ENCODE results near the gene NACC1. TPM values are rescaled to one million over a fixed set of nuclear protein-coding genes. Genes with fewer than 3 reads are reported as not detected.

Gene NACC1
- total and polyA plus RNA-seq, 3 donors from 2014 or later: 38.2 to 102 (median 75.9) TPM

DNA sequence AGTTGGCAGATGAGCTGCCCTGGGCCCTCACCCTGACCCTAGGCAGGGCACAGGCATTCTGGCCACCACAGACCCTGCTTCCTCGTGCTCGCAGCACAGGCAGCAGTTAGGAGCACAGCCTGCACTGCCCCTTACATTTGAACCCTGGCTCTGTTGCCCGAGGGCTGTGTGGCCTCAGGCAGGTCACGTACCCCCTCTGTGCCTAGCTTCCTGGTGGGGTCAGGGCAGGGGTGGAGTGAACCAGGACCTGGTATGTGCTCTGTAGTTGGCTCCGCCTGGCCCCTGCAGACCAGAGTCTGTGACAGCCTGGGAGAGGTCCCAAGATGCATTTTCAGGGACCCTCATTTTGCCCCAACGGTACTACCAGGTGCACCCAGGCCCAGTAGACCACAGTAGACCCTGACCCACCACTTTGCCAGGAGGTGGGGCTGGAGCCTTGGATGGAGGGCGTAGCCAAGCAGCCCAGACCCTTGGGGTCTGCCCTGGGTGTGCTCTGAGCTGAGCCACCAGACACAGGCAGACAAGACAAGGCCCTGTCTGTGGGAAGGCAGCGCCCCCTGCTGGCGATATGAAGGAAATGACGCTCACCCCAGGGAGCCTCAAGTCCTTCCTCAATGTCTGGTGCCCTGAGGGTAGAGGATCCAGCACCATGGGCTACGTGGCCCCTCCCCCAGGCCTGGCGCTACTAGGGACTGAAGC lies 24.5 kb upstream of the NACC1 start:
- TF ChIP-seq POLR2A (IDR thresholded peaks at IDR 0.05): no peak
- TF ChIP-seq, protein P1, sequence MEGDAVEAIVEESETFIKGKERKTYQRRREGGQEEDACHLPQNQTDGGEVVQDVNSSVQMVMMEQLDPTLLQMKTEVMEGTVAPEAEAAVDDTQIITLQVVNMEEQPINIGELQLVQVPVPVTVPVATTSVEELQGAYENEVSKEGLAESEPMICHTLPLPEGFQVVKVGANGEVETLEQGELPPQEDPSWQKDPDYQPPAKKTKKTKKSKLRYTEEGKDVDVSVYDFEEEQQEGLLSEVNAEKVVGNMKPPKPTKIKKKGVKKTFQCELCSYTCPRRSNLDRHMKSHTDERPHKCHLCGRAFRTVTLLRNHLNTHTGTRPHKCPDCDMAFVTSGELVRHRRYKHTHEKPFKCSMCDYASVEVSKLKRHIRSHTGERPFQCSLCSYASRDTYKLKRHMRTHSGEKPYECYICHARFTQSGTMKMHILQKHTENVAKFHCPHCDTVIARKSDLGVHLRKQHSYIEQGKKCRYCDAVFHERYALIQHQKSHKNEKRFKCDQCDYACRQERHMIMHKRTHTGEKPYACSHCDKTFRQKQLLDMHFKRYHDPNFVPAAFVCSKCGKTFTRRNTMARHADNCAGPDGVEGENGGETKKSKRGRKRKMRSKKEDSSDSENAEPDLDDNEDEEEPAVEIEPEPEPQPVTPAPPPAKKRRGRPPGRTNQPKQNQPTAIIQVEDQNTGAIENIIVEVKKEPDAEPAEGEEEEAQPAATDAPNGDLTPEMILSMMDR (IDR thresholded peaks at IDR 0.05): peak; percentile 96 to 99 (median 97)
- Histone ChIP-seq H3K27ac (peak overlapping the region in 1 of 2 donors; percentile 80), H3K4me3 (no peak overlapping the region), H3K36me3 (ENCODE audit: low read depth, missing control alignments) (no peaks in the 10 kb centered on the region), H3K27me3 (no peaks in the 10 kb centered on the region), H3K4me1 (peaks cover 41% of the 10 kb centered on the region), H3K9me3 (no peaks in the 10 kb centered on the region)
- WGBS, 2 donors: 33 to 43% methylated on average over 7 to 11 of the region's 12 CpGs
- intact Hi-C loops (cut with DNase I; ENCODE audit: low total_unique reads): loop anchor here (2.0 kb wide), 1 partner anchor 109 kb away; no protein-coding TSS in a partner anchor
- peak; percentile 82 for DNase-seq

DNA sequence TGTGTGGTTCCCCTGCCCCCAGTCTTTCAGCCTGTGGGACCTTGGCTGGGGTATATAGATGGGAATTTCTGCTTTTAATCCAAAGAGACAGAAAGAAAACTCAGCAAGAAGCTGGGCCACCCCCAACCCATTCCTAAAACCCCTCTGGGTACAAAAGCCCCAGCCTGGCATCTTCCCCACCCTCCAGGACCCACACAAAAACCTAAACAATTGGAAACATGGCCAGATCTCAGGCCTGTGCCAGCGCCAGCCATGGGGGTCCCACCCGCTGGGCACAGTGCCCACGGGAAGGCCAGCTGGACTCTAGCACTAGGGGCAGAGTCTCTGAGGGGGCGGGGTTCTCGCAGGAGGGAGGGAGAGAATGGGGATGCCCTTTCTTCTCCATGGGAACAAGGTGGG lies 24.0 kb upstream of the NACC1 start:
- no peak for TF ChIP-seq POLR2A (IDR thresholded peaks at IDR 0.05)
- TF ChIP-seq, protein P1 (IDR thresholded peaks at IDR 0.05): no peak
- peaks cover 45% of the 10 kb centered on the region for H3K4me1 ChIP-seq
- 58 to 66% methylated on average over 5 of the region's 5 CpGs for WGBS, 2 donors

DNA sequence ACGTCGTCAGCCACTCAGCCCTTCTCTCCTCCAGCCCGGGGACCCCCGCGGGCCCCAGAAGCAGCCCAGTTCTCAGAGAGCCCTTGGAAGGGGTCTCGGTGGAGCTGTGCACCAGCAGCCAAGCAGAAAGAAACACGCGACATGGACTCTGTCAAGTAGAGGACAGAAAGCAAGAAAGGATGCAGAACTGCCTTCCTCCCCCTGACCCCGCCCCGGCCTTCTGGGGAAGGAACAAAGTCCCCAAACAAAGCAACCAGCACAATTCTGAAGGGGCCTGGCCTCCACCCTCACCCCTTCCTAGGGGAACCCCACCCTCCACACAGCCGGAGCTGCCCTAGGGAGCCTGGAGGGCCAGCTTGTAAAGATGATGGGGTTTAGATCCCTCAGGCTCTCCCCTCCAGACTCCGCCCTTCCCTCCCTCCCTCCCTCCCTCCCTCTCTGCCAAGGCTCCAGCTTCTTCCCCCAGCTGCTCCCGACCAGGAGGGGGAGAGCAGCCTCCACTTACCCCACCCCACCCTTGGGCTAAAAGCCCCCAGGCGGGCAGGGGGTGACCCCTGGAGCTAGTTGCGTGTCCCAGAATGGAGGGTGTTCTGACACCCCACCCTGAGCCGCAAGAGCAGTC lies 23.2 kb upstream of the NACC1 start:
- peak overlapping the region; percentile 18 to 65 for H3K27ac ChIP-seq
- no peak for DNase-seq
- TF ChIP-seq POLR2A (IDR thresholded peaks at IDR 0.05): no peak
- TF ChIP-seq, protein P1 (IDR thresholded peaks at IDR 0.05): no peak
- no peaks in the 10 kb centered on the region for H3K9me3 ChIP-seq
- H3K4me1 ChIP-seq: peaks cover 44% of the 10 kb centered on the region
- H3K27me3 ChIP-seq: no peaks in the 10 kb centered on the region
- WGBS, 2 donors: 54% methylated on average over 11 to 14 of the region's 16 CpGs
- no peaks in the 10 kb centered on the region for H3K36me3 ChIP-seq (ENCODE audit: low read depth, missing control alignments)
- H3K4me3 ChIP-seq: peak overlapping the region in 1 of 2 donors; percentile 27
- intact Hi-C loops (cut with DNase I; ENCODE audit: low total_unique reads): no loop called here

More for the DNA sequence above, 24.0 kb upstream of the NACC1 start:
- intact Hi-C loops (cut with DNase I; ENCODE audit: low total_unique reads): no loop called here
- H3K36me3 ChIP-seq (ENCODE audit: low read depth, missing control alignments): no peaks in the 10 kb centered on the region
- H3K4me3 ChIP-seq: no peak overlapping the region
- H3K27me3 ChIP-seq: no peaks in the 10 kb centered on the region
- H3K9me3 ChIP-seq: no peaks in the 10 kb centered on the region
- H3K27ac ChIP-seq: peak overlapping the region in 1 of 2 donors; percentile 80
- no peak for DNase-seq

DNA sequence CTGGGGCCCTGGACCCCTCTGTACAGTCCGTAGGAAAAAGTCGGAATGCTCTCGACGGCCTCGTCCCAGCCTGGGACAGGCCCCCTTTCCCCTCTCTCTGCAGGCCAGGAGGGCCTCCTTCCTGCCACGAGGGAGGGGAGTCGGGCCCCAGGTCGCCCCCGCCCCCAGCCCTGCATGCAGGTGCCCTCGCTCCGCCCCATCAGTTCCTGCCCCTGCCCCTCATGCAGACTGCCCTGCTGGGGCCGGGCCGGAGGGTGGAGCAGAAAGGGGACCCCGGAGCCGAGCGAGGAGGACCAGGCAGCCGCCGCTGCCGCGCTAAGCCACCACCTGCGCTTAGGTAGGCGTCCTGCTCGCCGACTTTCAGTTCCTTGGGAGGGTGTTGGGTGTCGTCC lies 22.7 kb upstream of the NACC1 start:
- Histone ChIP-seq H3K4me3 (peak overlapping the region; percentile 6 to 27), H3K36me3 (ENCODE audit: low read depth, missing control alignments) (no peaks in the 10 kb centered on the region), H3K9me3 (no peaks in the 10 kb centered on the region), H3K27me3 (no peaks in the 10 kb centered on the region), H3K4me1 (peaks cover 39% of the 10 kb centered on the region), H3K27ac (peak overlapping the region; percentile 18 to 65)
- intact Hi-C loops (cut with DNase I; ENCODE audit: low total_unique reads): no loop called here
- no peak for TF ChIP-seq POLR2A (IDR thresholded peaks at IDR 0.05)
- TF ChIP-seq, protein P1 (IDR thresholded peaks at IDR 0.05): no peak
- DNase-seq: no peak
- WGBS, 2 donors: 48 to 66% methylated on average over 14 to 21 of the region's 25 CpGs

Measured in testis (tissue), 3 donors.